ENCODE measurements around the gene RASAL2. TPM values are rescaled to one million over a fixed set of nuclear protein-coding genes. Genes with fewer than 3 reads are reported as not detected.

The RASAL2 gene
- polyA plus RNA-seq (2013, experiment 1 of 2; ENCODE audit: insufficient read length) = 27.0 TPM
- polyA plus RNA-seq (2013, experiment 2 of 2; ENCODE audit: insufficient read length) = 26.9 TPM

GRCh38 chr1:178093951-178094738 lies at the start of gene RASAL2:
Gene RASAL2 (plus strand): TSS chr1:178094104. CDS start chr1:178094493, 389 bp downstream.
- peak; percentile 76 for DNase-seq

DNA sequence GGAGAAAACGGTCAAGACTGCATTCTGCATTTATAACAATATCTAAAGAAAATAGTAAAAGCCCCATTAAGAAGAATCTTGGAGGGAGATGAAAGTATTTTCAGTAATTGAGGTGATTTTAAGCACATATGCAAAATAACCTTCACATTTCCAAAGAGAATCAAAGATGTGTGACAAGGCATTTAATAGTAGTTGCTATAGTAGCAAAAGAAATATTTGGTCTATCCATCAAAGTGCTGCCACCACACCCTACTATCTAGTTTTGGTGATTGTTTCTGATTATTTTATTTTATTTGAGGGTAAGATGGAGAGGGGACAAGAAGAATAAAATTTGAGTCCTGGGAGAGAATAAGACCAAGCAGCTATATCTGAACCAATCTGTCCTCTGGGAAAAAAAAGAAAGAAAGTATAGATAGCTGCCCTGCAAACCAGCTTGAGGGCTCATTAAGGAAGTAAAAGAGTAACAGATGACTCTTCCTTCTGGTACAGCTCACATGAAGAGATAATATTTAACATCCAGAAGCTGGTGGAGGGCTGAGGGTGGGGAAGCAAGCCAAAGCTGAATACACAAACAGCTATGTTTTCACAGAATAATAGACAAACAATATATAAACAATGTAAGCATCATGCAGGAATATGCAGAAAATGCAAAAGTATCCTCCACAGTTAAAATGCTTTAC lies 47.2 kb upstream of the RASAL2 start:
- no peak for DNase-seq

DNA sequence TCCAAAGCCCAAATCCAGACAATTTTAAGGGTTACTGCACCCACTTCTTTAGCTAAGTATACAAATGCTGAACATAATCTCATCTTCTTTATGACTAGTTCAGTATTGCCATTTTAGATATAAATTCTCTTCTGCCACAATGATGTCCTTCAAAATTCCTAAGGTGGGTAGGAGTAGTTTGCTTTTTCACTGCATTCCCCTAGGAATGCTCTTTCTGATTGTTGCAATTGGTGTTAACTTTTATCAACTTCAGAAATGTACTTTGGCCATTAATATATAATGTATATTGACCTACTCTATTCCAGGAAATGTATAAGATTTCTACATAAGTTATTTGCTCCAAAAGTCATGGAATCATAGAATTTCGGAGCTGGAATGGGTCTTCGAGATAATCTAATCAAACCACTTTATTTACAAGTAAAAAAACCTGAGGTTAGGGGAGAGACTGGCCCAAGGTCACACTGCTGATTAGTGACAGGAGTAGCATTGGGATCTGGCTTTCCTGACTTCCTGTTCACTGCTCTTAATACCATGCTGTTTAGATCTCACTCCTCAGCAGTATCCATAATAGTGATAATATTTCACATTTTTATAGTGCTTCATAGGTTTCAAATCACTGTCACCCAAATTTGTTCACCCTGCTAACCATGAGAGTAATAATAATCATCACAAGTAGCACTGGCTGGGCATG lies 46.4 kb upstream of the RASAL2 start:
- DNase-seq = no peak

- peak; percentile 55 for DNase-seq
Observed at GRCh38 chr1:178048426-178048825, 45.5 kb upstream of the RASAL2 start.

- no peak for DNase-seq
Observed at GRCh38 chr1:178048883-178049282, 45.0 kb upstream of the RASAL2 start.

- no peak for DNase-seq
Observed at GRCh38 chr1:178050084-178050483, 43.8 kb upstream of the RASAL2 start.

DNA sequence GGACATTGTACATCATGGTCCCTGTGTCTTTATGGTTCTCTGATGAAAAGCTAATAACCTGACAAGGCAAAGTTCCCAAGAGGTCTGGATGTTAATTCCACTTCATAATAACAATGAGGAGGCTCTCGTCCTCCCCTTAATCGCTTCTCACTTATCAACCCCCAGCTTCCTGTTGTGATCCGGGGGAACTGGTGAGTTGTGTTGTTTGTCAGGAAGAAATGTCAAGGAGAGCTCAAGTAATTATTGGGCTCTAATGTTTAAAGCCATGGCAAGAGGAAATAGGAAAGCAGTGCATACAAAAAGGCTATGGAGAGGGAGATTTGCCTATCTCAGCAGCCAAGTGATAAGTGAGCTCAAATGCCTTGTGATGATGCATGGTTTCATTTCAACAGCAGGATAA lies 42.8 kb upstream of the RASAL2 start:
- DNase-seq = no peak

GRCh38 chr1:178052650-178053461 lies 41.0 kb upstream of the RASAL2 start:
- DNase-seq = peak; percentile 50

DNA sequence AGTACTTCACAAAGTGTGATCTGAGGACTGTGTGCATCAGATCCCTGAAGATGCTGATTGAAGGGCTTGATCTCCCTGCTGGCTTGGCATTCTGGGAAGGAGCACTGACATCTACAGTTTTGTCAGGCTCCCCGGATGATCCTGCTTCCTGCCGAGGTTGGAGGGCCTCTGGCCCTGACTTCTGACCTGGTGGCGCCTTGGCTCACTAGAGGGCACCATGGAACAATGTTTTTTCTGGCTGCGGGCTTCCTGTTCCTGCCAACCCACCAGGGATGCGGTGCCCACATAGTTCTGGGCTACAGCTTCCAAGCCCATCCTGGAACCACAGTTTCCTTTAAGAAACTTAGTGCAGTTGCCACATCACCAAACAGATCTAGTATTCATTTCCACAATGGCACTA lies 38.8 kb upstream of the RASAL2 start:
- DNase-seq = peak; percentile 68

- no peak for DNase-seq
Observed at GRCh38 chr1:178055779-178056471, 38.0 kb upstream of the RASAL2 start.

DNA sequence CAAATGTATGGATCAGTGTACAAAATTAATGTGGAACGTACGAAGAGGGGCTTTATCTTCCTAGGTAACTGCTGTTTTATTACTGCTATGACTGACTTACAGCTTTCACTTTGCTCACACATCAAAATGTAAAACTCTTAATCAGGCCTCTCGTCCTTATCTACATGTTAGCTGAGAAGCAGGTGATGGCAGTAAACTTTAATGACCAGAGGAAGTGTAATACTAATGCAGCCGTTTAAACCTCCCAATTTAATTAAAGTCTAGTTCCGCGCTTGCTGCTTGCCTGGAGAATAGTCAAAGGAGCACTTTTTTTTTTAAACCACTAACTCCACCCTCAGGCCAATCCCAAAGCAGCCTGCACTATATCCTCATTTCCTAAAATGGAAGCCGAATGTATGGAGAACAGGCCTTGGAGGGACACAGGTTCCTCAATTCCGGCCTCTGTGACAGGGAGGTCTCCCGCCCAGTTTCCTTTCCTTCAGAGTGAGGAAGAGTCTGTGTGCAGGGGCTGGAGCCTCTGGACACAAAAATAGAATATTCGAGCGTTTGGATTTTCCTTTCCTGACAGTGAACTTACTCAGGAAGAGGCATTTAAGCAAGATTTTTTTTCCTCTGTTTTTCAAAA lies 36.7 kb upstream of the RASAL2 start:
- peak; percentile 61 for DNase-seq

DNA sequence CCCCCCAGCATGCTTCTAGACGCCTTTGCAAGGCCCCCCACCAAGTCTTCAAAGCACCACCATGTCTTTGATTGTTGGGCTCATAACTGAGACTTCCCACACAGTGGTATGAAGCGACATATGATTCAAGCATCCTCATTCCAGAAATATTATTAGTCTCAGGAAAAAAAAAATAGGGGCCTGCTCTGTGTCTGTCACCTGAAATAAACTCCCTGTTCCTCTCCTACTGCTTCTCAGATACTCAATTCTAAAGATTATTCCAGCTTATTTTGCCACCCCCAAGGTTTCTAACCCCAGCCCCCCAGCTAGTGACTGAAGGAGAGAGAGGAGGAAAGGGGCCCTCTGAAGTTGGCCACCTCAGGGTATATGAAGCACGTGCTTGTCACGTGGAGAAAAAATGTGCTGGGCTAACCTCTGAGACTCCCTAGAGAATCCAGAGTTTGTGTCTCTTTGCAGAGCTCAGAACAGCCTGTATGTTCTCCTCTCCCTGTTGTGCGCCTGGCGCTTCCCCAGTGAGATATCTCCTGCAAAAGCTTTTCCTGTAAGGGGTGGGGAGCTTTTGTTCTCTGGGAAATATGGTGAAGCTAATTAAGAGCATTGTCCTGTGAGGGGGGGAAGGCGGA lies 35.9 kb upstream of the RASAL2 start:
- DNase-seq = peak; percentile 96

DNA sequence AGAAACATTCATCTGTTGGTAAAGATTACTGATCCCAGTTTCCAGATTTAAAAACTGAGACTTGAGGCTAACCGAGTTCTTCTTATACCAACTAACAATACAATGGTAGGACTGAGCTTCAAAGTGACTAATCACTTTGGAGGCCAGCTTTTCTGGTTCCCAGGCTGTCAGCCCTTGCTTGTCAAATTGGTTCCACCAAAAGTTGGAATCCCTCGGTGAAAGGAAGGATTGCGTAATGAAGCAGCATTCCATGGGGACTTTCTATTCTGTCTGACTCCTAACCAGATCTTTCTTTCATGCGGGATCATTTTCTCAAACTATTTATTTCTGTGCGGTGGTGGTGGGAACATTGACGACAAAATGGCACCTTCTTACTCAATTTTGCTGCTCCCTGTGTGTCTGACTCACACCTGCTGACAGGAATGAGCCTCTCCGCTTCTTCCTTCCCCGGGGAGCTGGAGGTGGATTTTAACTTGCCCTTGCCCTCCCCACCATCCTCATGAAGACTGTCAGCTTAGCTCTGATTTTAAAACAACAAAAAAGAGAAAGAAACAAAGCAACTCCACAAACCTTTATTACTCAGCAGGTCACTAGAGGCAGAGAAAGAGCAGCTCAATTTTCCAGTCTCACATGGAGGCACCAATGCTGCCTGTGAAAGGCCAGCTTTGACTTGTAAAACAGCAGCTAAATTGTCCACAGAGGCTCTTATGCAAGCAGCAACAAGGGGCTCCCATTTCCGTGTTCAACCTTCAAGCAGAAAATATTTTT lies 32.9 kb upstream of the RASAL2 start:
- DNase-seq = peak; percentile 95

- DNase-seq = no peak
Observed at GRCh38 chr1:178061620-178062019, 32.3 kb upstream of the RASAL2 start.

- no peak for DNase-seq
Observed at GRCh38 chr1:178064191-178064821, 29.6 kb upstream of the RASAL2 start.

- DNase-seq = no peak
Observed at GRCh38 chr1:178065250-178065649, 28.7 kb upstream of the RASAL2 start.

DNA sequence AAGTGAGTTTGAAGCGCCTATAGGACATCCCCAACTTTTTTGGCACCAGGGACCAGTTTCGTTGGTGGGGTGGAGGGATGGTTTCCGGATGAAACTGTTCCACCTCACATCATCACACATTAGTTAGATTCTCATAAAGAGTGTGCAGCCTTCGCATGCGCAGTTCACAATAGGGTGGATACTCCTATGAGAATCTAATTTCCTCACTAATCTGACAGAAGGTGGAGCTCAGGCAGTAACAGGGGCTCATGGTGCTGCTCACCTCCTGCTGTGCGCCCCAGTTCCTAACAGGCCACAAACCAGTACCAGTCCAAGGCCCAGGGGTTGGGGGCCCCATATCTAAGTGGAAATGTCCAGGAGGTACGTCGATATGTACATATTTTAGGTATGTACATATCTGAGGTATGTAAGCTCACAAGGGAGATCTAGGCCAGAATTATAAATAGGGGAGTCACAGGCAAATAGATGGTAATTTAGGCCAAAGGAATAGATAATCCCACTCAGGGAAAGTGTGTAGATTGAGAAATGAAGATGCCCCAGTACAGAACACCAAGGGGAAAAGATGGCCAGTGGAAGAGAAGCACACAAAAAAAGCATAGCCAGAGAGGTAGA lies 27.5 kb upstream of the RASAL2 start:
- no peak for DNase-seq

- DNase-seq = no peak
Observed at GRCh38 chr1:178066908-178067614, 26.8 kb upstream of the RASAL2 start.
